Daoy (cell line): Measurements from ENCODE around the gene RBBP6. TPM values are rescaled to one million over a fixed set of nuclear protein-coding genes. Genes with fewer than 3 reads are reported as not detected.
"Not testable (repeated sequence)": the region's sequence is repeated elsewhere in the genome, so short reads cannot be mapped to it uniquely, and the experiment has no call there.

Experiments
- DNase-seq: peaks from one replicate; pipeline ENCODE4 v3.0.0-alpha.2; 2015; ENCODE audit warnings: low read depth
- total RNA-seq: library from RNA; depleted of rRNA; stranded (reverse); fragments of >200 nt; shearing (Covaris generic); gene quantifications from 2 replicates; pipeline ENCODE4 v1.2.3, GENCODE V29; 2014; rRNA removed

The RBBP6 gene
- total RNA-seq, 1 experiment from 2014 or later = 16.2 TPM

DNA sequence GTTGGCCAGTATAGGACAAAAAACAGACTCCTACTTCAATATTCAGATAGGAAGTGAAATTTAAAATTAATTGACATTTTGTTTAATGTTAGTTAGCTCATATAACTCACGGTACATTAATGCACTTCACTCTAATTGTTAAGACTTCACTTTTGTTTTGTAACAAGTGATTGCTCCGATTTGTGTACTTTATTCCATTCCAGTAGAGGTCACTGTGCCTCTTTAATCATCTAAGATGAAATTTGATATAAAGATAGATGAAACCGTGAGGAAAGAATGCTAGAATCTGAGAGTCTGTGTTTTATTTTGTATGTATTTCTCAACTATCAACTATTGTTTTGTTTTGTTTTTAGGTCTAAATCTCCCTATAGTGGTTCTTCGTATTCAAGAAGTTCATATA, 29.0 kb downstream of the RBBP6 start:
- DNase-seq = no peak

DNA sequence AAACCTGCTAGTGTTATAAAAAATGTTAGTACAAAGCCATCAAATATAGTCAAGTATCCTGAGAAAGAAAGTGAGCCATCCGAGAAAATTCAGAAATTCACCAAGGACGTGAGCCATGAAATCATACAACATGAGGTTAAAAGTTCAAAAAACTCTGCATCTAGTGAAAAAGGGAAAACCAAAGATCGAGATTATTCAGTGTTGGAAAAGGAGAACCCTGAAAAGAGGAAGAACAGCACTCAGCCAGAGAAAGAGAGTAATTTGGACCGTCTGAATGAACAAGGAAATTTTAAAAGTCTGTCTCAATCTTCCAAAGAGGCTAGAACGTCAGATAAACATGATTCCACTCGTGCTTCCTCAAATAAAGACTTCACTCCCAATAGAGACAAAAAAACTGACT, 31.7 kb downstream of the RBBP6 start:
- DNase-seq = no peak

DNA sequence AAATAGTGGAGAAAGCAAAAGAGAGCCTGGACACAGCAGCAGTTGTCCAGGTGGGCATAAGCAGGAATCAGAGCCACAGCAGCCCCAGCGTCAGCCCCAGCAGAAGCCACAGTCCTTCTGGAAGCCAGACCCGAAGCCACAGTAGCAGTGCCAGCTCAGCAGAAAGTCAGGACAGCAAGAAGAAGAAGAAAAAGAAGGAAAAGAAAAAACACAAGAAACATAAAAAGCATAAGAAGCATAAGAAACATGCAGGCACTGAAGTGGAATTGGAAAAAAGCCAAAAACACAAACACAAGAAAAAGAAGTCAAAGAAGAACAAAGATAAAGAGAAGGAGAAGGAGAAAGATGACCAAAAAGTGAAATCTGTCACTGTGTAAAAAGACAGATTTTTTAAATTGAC, 32.7 kb downstream of the RBBP6 start:
- DNase-seq = no peak

DNA sequence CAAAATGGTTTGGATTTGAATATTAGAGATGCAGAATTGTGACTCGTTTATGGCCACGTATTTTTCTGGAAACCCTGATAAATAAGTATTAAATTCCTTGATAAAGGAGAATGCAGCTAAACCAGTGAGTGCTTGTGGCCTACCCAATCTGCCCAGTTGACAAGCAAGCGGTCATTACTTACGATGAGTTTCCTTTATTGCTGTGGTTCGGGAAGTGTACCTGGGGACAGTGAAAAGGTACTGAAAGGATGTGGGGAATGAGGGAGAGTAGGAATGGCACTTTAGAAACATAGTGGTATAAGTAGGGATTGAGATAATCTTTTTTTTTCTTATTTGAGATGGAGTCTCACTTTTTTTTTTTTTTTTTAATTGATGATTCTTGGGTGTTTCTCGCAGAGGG, 33.8 kb downstream of the RBBP6 start:
- DNase-seq = no peak

DNA sequence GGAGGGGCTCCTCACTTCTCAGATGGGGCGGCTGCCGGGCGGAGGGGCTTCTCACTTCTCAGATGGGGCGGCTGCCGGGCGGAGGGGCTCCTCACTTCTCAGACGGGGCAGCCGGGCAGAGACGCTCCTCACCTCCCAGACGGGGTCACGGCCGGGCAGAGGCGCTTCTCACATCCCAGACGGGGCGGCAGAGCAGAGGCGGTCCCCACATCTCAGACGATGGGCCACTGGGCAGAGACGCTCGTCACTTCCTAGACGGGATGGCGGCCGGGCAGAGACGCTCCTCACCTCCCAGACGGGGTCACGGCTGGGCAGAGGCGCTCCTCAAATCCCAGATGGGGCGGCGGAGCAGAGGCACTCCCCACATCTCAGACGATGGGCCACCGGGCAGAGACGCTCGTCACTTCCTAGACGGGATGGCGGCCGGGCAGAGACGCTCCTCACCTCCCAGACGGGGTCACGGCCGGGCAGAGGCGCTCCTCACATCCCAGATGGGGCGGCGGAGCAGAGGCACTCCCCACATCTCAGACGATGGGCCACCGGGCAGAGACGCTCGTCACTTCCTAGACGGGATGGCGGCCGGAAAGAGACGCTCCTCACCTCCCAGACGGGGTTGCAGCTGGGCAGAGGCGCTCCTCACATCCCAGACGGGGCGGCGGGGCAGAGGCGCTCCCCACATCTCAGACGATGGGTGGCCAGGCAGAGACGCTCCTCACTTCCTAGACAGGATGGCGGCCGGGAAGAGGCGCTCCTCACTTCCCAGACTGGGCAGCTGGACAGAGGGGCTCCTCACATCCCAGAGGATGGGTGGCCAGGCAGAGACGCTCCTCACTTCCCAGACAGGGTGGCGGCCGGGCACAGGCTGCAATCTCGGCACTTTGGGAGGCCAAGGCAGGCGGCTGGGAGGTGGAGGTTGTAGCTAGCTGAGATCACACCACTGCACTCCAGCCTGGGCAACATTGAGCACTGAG, 35.4 kb downstream of the RBBP6 start:
- not testable (repeated sequence) for DNase-seq

DNA sequence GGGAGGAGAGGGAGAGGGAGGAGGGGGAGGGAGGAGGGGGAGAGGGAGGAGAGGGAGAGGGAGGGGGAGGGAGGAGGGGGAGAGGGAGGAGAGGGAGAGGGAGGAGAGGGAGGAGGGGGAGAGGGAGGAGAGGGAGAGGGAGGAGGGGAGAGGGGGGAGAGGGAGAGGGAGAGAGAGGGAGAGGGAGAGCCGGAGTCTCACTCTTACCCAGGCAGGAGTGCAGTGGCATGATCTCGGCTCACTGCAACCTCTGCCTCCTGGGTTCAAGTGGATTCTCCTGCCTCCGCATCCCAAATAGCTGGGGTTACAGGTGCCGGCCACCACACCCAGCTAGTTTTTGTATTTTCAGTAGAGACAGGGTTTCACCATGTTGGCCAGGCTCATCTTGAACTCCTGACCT, 36.4 kb downstream of the RBBP6 start:
- not testable (repeated sequence) for DNase-seq

DNA sequence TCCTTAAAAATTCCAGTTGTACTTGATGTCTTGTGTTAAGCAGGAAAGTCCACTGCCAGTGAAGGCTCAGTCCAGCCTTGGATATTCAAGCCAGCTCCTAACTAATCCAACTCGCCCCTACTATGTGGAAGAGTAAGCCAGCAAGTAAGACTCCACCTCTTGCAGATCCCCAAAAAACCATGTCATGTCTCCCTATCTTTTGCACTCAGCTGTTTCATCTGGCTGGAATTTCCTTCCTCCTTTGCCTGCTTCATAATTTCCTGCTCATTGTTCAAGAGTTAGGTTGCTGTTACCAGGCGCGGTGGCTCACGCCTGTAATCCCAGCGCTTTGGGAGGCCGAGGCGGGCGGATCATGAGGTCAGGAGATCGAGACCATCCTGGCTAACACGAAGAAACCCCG, 37.8 kb downstream of the RBBP6 start:
- DNase-seq = no peak

DNA sequence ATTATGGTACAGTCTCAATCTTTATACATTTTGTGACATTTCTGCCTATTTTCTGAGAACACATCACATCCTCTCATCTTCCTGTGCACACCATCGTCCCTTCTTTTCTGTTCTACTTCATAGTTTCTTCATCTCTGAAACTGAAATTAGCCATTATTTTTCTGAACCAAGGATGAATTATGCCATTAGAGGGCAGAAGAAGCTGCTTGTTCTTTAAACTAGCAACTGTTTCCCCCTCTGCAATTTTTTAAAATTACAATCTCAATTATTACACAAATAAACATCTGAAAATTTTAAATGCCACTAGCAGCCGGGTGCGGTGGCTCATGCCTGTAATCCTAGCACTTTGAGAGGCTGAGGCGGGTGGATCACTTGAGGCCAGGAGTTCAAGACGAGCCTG, 41.3 kb downstream of the RBBP6 start:
- DNase-seq = no peak

DNA sequence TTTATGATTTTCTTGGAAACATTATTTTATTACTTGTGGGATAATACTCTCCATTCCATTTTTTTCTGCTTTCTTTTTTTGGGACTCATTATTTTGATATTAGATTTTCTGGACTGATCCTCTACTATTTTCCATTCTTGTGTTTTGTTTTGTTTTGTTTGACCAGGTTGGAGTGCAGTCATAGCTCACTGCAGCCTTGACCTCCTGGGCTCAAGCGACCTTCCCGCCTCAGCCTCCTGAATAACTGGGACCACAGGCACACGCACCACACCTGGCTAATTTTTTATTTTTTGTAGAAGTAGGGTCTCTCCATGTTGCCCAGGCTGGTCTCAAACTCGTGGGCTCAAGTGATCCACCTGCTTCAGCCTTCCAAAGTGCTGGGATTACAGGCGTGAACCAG, 44.1 kb downstream of the RBBP6 start:
- no peak for DNase-seq

DNA sequence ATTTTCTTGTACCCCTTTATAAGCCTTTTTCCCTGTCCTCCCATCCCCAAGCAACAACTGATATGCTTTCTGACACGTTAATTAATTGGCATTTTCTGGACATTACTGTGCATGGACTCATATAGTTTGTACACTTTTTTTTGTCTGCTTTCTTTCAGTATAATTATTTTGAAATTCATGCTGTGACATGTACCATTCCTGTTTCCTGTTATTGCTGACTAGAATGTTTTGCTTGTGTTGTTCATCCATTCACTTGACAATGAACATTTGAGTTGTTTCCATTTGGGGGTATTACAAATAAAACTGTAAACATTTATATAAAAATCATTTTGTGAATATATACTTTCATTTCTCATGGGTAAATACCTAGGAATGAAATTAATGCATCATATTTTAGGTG, 50.6 kb downstream of the RBBP6 start:
- DNase-seq = no peak

DNA sequence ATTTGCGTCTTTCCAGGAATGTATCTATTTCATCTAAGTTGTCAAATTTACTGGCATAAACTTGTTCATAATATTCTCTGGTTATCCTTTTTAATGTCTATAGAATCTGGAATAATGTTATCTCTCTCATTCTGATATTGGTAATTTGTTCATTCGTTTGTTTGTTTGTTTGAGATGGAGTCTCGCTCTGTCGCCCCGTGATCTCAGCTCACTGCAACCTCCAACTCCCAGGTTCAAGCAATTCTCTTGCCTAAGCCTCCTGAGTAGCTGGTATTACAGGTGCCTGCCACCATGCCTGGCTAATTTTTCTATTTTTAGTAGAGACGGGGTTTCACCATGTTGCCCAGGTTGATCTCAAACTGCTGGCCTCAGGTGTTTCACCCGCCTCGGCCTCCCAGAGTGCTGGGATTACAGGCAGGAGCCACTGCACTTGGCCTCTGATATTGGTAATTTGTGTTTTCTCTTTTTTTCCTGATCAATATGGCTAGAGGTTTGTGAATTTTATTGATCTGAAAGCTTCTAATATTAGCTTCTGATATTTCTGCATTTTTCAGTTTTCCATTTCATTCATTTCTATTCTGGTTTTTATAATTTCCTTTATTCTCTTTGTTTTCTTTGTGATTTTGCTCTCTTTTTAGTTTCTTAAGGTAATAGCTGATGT, 59.5 kb downstream of the RBBP6 start:
- DNase-seq = no peak

DNA sequence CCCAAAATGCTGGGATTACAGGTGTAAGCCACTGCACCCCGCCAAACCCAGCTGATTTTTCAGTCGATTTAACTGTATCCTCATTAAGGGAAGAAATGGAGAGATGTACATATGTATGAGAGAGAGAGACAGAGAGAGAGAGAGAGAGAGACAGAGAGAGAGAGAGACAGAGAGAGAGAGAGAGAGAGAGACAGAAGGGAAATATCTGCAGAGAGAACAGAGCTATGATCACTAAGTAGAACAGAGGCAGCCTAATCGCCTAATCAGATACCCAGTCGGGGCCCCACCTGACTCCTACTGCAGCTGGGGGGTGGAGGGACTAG, 70.0 kb downstream of the RBBP6 start:
- no peak for DNase-seq

DNA sequence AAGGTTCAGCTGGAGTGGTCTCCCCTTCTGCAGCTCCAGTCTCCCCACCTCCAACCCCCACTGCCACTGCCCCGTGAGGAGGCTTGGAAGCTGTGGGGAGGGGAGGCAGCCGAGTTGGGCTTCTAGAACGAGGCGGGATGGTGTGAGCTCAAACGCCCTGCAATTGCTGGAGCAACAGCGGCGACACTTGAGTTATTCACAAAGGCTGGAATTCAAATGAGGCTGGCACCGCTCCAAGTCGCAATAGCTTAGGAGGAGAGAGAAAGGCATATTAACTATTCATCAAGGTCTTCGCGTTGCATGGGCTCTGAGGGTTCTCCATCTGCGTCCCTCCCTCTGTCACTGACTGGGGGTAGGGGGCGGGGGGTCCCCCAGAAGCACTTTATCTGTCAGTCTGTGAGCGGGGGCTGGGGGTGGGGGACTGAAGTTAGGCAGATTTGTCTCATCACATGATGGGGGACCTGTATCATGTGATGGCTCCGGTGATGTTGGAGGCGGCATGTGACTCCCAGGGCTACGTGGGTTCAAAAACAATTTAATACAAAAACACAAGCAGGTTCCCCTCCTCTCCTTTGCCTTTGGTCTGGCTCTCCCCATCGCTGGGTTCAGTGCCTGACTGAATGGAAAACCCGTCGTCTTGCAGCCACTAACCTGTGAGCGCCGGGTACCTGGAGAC, 70.5 kb downstream of the RBBP6 start:
- DNase-seq = peak; percentile 4

DNA sequence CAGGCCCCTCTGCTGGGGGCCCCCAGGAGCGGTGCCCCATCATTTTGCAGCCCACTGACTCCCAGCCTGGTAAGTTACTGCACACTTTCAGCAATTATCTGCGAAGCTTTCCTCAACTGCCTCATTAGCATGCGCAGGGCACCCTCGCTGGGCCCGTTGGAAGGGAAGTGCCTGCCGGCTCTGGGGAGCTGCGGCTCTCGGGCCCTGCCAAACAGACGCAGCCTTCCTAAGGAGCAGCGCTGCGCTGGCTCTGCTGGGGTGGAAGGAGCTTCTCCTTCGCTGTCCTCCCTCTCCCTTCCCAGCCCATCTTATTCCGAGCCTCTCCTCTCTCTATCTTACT, 71.0 kb downstream of the RBBP6 start:
- no peak for DNase-seq

DNA sequence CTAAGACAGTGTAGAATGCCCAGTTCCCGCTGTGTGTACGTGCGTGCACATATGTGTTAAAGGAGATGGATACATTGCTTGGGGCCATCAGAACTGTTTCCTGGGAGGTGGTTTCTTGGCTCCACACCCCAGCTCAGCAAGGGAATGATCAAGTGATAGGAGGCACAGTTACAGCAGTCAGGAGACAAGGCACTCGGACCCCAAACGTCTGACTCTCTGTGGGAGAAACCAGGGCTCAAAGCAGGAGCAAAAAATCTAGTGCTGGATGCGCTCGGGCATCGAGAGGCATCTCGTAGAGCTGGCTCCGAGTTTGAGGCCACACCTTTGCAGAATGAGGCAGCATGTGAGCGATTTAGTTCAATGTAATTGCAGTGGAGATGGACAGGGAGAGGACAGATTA, 71.9 kb downstream of the RBBP6 start:
- DNase-seq = no peak

DNA sequence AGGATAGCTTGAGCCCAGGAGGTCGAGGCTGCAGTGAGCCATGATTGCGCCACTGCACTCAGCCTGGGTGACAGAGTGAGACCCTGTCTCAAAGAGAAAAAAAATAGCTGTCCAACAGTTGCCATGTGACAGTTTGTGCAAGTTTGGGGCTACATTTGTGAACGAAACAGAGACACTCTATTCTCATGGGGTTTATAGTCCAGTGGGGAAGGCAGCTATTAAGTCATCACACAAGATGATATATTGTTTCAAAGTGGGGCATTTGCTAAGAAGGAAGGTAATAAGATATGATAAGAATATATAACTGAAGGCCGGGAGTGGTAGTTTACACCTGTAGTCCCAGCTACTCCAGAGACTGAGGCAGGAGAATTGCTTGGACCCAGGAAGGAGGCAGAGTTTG, 73.3 kb downstream of the RBBP6 start:
- DNase-seq = no peak

DNA sequence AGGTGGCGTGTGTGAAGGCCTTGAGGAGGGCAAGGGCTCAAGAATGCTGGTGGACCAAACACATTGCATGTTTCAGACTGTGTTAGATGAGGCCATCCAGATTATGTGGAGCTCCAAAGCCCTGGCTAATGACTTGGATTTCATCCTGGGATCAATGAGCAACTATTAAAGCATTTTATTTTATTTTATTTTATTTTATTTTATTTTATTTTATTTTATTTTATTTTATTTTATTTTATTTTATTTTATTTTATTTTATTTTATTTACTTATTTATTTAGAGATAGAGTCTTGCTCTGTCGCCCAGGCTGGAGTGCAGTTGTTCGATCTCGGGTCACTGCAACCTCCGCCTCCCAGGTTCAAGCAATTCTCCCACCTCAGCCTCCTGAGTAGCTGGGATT, 73.9 kb downstream of the RBBP6 start:
- DNase-seq = not testable (repeated sequence)

DNA sequence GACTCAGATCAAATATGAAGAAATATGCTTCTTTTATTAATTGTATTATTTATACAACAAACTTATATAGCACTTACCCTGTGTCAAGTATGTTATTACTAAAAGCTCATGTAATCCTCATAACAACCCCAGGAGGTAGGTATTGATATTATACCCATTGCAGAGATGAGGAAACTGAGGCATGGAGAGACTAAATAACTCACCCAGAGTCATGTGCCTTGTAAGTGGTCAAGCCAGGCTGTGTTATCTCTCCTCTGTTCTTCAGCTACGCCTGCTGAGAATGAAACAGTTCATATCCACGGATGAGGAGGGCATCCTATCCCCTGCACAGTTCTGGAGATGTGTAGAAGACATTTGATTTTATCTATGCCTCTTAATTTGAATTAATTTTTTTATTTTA, 78.1 kb downstream of the RBBP6 start:
- no peak for DNase-seq

Other genes starting within 250 kb of the RBBP6 start
- gene TNRC6A, start 190.1 kb downstream of the RBBP6 start, total RNA-seq = 12.9 and 28.6 TPM in 2 replicates